WI38 (cell line): ENCODE measurements around the gene GCK.

Source experiments
- H3K4me3 ChIP-seq: 2 replicates; pipeline ENCODE4 v1.5.1; 2011; ENCODE audit warnings: low read depth, mild to moderate bottlenecking, control low read depth, low read length
- TF ChIP-seq, protein P1 (sequence below): IDR thresholded peaks from 2 replicates; pipeline ENCODE4 v1.5.1; 2012; ENCODE audit warnings: low read depth, mild to moderate bottlenecking, control low read depth, low read length

GCK gene

GRCh38 chr7:44163591-44163990 is 25.6 kb downstream of the GCK start:
- H3K4me3 ChIP-seq, result no peak overlapping the region
- TF ChIP-seq, protein P1, sequence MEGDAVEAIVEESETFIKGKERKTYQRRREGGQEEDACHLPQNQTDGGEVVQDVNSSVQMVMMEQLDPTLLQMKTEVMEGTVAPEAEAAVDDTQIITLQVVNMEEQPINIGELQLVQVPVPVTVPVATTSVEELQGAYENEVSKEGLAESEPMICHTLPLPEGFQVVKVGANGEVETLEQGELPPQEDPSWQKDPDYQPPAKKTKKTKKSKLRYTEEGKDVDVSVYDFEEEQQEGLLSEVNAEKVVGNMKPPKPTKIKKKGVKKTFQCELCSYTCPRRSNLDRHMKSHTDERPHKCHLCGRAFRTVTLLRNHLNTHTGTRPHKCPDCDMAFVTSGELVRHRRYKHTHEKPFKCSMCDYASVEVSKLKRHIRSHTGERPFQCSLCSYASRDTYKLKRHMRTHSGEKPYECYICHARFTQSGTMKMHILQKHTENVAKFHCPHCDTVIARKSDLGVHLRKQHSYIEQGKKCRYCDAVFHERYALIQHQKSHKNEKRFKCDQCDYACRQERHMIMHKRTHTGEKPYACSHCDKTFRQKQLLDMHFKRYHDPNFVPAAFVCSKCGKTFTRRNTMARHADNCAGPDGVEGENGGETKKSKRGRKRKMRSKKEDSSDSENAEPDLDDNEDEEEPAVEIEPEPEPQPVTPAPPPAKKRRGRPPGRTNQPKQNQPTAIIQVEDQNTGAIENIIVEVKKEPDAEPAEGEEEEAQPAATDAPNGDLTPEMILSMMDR, result no peak

DNA sequence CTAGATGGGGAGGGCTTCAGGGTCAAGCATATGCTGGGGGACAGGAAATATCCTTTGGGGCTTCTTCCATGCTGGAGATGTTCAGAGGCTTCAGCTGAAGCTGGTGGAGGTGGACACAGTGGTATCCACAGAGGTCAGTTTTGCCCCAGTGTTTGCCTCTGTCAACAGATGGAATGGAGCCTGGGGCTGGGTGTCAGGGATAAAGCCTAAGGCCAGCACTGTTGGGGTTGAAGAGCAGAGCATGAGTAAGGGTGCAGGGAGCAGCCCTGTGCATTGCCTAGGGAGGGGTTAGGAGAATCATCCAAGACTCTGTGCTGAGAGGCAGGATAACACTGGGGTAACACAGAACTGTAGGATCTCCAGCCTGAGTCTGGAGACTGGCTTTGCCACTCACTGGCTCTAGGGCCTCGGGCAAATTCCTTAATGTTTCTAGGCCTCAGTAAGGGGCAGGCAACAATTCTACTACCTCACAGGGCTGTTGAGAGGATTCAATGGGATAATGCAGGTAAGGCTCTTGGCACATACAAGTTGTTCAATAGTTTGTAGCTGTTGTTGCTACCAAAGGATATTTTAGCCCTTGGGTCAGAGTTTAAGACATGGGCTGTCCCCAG is 26.3 kb downstream of the GCK start:
- TF ChIP-seq, protein P1, result no peak
- no peak overlapping the region for H3K4me3 ChIP-seq

DNA sequence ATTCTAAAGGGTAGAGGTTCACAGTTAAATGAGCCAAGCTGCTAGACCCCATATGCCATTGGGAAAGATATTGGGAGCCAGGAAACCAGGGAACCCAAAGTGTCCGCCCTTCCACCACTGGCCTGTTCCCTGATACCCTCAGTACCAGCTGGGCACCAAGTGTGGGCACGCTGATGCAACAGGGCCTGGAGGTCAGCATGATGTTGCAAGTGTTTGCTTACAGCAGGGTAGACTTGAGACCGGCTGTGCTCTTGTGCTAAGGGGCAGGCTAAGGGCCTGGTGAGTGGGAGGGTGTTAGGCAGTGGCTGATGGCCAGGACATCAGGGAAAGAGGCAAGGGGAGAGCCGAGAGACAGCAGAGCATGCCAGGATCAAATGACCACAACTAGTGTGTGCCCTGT is 27.1 kb downstream of the GCK start:
- TF ChIP-seq, protein P1, result no peak
- no peak overlapping the region for H3K4me3 ChIP-seq

DNA sequence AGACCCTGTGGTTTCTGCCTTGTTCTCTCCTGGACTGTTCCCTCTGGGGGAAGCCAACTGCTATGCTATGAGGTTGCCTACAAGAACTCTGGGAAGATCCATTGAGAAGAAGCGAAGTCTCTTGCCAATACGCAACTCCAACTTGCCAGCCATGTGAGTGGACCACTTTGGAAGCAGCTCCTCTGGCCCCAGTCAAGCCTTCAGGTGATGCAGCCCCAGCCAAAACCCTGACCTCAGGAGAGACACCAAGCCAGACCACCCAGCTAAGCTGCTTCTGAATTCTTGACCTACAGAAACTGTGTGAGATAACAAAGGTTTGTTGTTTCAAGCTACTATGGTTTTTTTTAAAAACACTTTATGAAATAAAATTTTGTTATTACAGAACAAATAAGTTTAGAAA is 27.9 kb downstream of the GCK start:
- TF ChIP-seq, protein P1, result no peak

GRCh38 chr7:44159824-44160630 is 29.2 kb downstream of the GCK start:
- no peak overlapping the region for H3K4me3 ChIP-seq
- TF ChIP-seq, protein P1, result no peak

More for the DNA sequence above, 27.9 kb downstream of the GCK start:
- H3K4me3 ChIP-seq, result no peak overlapping the region

DNA sequence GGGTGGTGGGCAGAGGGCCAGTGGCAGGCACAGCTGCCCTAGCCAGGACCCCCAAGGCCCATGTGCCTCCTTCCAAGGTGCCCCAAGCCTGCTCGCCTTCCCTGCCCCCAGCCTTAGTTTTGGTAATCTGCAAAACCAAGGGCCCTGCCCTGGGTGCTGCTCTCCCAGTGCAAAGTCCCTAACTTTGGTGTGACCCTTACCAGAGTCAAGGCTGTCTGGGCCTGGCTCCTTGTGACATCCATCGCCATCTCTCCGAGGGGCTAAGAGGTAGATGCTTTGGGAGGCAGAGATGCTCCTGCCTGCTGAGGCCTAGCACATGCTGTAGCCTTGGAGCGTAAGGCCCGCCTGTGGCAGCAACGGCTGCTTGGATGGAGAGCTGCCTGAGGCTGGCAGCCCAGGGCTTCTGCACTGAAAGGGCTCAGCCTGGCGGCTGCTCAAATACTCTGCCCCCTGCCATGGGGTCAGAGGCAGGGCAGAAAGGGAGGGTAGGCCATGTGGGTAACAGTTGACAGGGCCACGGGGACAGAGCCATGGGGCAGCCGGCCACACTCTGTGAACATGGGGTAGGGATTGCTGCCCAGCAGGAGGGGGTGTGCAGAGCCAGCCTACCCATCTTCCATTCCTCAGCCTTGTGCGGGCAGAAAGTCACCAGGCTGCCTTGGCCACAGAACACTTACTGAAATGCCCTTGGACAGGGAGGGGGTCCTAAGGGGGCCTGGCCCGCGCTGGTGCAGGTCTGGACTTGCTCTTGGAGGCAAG is 30.2 kb downstream of the GCK start:
- TF ChIP-seq, protein P1, result no peak
- H3K4me3 ChIP-seq, result no peak overlapping the region
